HepG2 (cell line): ENCODE measurements around the gene FBXO39. TPM values are rescaled to one million over a fixed set of nuclear protein-coding genes. Genes with fewer than 3 reads are reported as not detected.

Experiments used
- ATAC-seq: fragments of 200-7000 bp; cut with Tn5 transposase; 3 replicates; pipeline ENCODE4 v1.9.1; 2020; ENCODE audit warnings: mild to moderate bottlenecking, moderate library complexity
- BruUV-seq: library from RNA; stranded (reverse); fragments of 400-500 nt; replicated peaks from 2 replicates; lab custom pipeline; 2021; lab: Mats Ljungman, UMichigan
- CTCF ChIA-PET: fragments of 300-600 bp; formaldehyde crosslinking; extraction: SDS; loops from one replicate; lab custom pipeline; 2021; ENCODE audit warnings: low total read pairs, inconsistent platforms, low intra/inter-chr PET ratio; lab: Yijun Ruan, JAX
- POLR2A ChIA-PET: fragments of 350-600 bp; sonication (Branson Sonifier 250); formaldehyde crosslinking; loops from one replicate; lab custom pipeline; 2020; ENCODE audit warnings: antibody characterized with exemption, inconsistent platforms; lab: Yijun Ruan, JAX
- DNase-seq: peaks from one replicate; pipeline ENCODE4 v3.0.0-alpha.2; 2015; ENCODE audit warnings: low spot score
- FAIRE-seq: peaks from 3 replicates; lab custom pipeline; 2011; peaks lifted over from hg19 to GRCh38; lab: Jason Lieb, UNC
- H2AFZ ChIP-seq: one replicate; pipeline ENCODE4 v1.6.1; 2011; ENCODE audit warnings: low read length, inconsistent platforms
- H3K27ac ChIP-seq: fragments of 300-600 bp; 3 replicates; pipeline ENCODE4 v1.8.0; 2011; ENCODE audit warnings: mixed run types, mild to moderate bottlenecking, mixed read lengths, low read length, inconsistent platforms; ENCODE audit not compliant: insufficient read depth; ENCODE audit errors: extremely low read length
- H3K27me3 ChIP-seq, 2 experiments: fragments of 200-600 bp in 1 of 2; 2 replicates in 1 of 2; 3 replicates in 1 of 2; pipeline versions ENCODE4 v1.6.0 to v1.8.0; 2011; ENCODE audit warnings: low read length in 2 of 2, mild to moderate bottlenecking in 2 of 2, moderate library complexity in 2 of 2, inconsistent platforms in 1 of 2; ENCODE audit not compliant: insufficient read depth in 2 of 2, control insufficient read depth in 1 of 2
- H3K36me3 ChIP-seq, 2 experiments: fragments of 200-600 bp in 1 of 2; replicated peaks in 1 of 2; 2 replicates in 1 of 2; 3 replicates in 1 of 2; pipeline versions ENCODE4 v1.5.1 to v1.8.0; 2011; ENCODE audit warnings: low read length in 2 of 2, inconsistent platforms in 1 of 2; ENCODE audit not compliant: insufficient read depth in 2 of 2, control insufficient read depth in 1 of 2
- H3K4me1 ChIP-seq: 2 replicates; pipeline ENCODE4 v1.5.1; 2012; ENCODE audit warnings: low read length, inconsistent platforms; ENCODE audit not compliant: insufficient read depth
- H3K4me2 ChIP-seq: 2 replicates; pipeline ENCODE4 v1.6.0; 2011; ENCODE audit warnings: low read depth, low read length, inconsistent platforms
- H3K4me3 ChIP-seq, 3 experiments: fragments of 200-600 bp in 1 of 3; sonication (generic), shearing (Covaris generic) in 1 of 3; replicated peaks in 1 of 3; 2 replicates each; pipeline ENCODE4 v1.5.1; 2011 to 2016; ENCODE audit warnings: low read length in 3 of 3, inconsistent platforms in 2 of 3, low read depth in 2 of 3, mild to moderate bottlenecking in 2 of 3, control low read depth in 1 of 3, mixed read lengths in 1 of 3; ENCODE audit not compliant: insufficient read depth in 1 of 3
- H3K79me2 ChIP-seq: one replicate; pipeline ENCODE4 v1.6.1; 2011; ENCODE audit warnings: low read length, inconsistent platforms; ENCODE audit not compliant: insufficient read depth
- H3K9ac ChIP-seq: 2 replicates; pipeline ENCODE4 v1.6.0; 2011; ENCODE audit warnings: mild to moderate bottlenecking, low read depth, low read length, inconsistent platforms; ENCODE audit not compliant: insufficient read depth
- H3K9me3 ChIP-seq: 2 replicates; pipeline ENCODE4 v1.5.1; 2012; ENCODE audit warnings: mild to moderate bottlenecking, low read length
- H4K20me1 ChIP-seq: 2 replicates; pipeline ENCODE4 v1.6.0; 2011; ENCODE audit warnings: inconsistent platforms, mild to moderate bottlenecking, low read length, moderate library complexity; ENCODE audit not compliant: insufficient read depth
- POLR2A ChIP-seq, 2 experiments: IDR thresholded peaks; 2 replicates each; pipeline ENCODE4 v1.6.1; 2011; ENCODE audit warnings: low read depth in 2 of 2, low read length in 2 of 2, mild to moderate bottlenecking in 1 of 2, moderate library complexity in 1 of 2; ENCODE audit not compliant: insufficient read depth in 1 of 2
- RERE ChIP-seq: IDR thresholded peaks from 2 replicates; pipeline ENCODE4 v1.6.1; 2016; ENCODE audit warnings: low read depth, missing genetic modification reagents, missing compliant biosample characterization
- SALL1 ChIP-seq: sonication (generic); formaldehyde crosslinking; IDR thresholded peaks from 2 replicates; pipeline ENCODE4 v1.8.0; 2022; ENCODE audit warnings: mild to moderate bottlenecking, missing genetic modification reagents
- SPEN ChIP-seq: sonication (generic); formaldehyde crosslinking; IDR thresholded peaks from 2 replicates; pipeline ENCODE4 v1.5.1; 2020; ENCODE audit warnings: low read depth, mild to moderate bottlenecking, missing genetic modification reagents
- UBTF ChIP-seq: sonication (generic); formaldehyde crosslinking; IDR thresholded peaks from 2 replicates; pipeline ENCODE4 v1.4.0; 2020; ENCODE audit warnings: mild to moderate bottlenecking, missing genetic modification reagents
- ZNF720 ChIP-seq: sonication (generic); formaldehyde crosslinking; IDR thresholded peaks from 2 replicates; pipeline ENCODE4 v1.4.0; 2020; ENCODE audit warnings: missing genetic modification reagents
- ZNF740 ChIP-seq: sonication (generic); formaldehyde crosslinking; IDR thresholded peaks from 2 replicates; pipeline ENCODE4 v1.4.0; 2020; ENCODE audit warnings: missing genetic modification reagents
- ZNF761 ChIP-seq: sonication (generic); formaldehyde crosslinking; conservative IDR thresholded peaks from 2 replicates; pipeline ENCODE4 v1.4.0; 2020; ENCODE audit warnings: mild to moderate bottlenecking, missing genetic modification reagents
- WGBS: methylation state at CpG from one replicate; pipeline ENCODE4 v1.1.6; 2017; ENCODE audit warnings: low lambda C conversion rate; 5-methylcytosine and 5-hydroxymethylcytosine counted together
- in situ Hi-C: cut with HindIII; loops from 2 replicates; pipeline ENCODE4 v1.10.0; 2017; ENCODE audit warnings: low pct_unique_long_range_greater_than_20kb; ENCODE audit not compliant: extremely low pct_ligation_motif_present
- intact Hi-C: fragments of 100-400 bp; cut with micrococcal nuclease; formaldehyde crosslinking; loops from one replicate; pipeline ENCODE4 v1.10.0; 2022; ENCODE audit not compliant: unreplicated experiment
- polyA plus RNA-seq, 8 experiments: library from polyadenylated mRNA; depleted of rRNA in 3 of 8; stranded (reverse) in 7 of 8; unstranded in 1 of 8; fragments of >200 nt; fragmentation: Illumina TruSeq in 4 of 8; extraction: Trizol in 4 of 8; gene quantifications; 2 replicates each; pipeline versions ENCODE4 v1.2.1 to v1.2.3, GENCODE V29; 2011 to 2016; ENCODE audit warnings: low read depth in 4 of 8, missing spikeins in 1 of 8, mixed read lengths in 1 of 8; ENCODE audit not compliant: insufficient read depth in 1 of 8
- total RNA-seq, 5 experiments: library from RNA; depleted of rRNA; stranded (reverse); fragments of >200 nt; fragmentation: Illumina TruSeq; extraction: Trizol; gene quantifications; 2 replicates each; pipeline ENCODE4 v1.2.3, GENCODE V29; 2016; ENCODE audit warnings: low read depth in 1 of 5

The FBXO39 gene
- total and polyA plus RNA-seq, 2 of the 13 experiments (the other 11 are each of a cell fraction or from before 2014, with no cell fraction given): 0.09 TPM; not detected in 1

- TF ChIP-seq ZNF761 (CRISPR knock-in tag) (no peak), UBTF (CRISPR knock-in tag) (peak; percentile 8; the same call in 1 of the 2 replicates)
- ChIA-PET POLR2A (interaction anchor here (0.8 to 1.6 kb wide), 6 partner anchors 9 to 281 kb away, joined by 3 to 6 read pairs (median 3); partner anchors contain the start of genes SLC13A5 and SLC16A13), CTCF (no interaction called here)
- H2AFZ ChIP-seq: peak overlapping the region; percentile 65
- H4K20me1 ChIP-seq: no peaks in the 10 kb centered on the region
- WGBS: 59% methylated on average over 5 of the region's 5 CpGs
- peaks cover 48% of the 10 kb centered on the region for H3K4me1 ChIP-seq
- no peaks in the 10 kb centered on the region for H3K27me3 ChIP-seq
- BruUV-seq: no TSS peak
- H3K9ac ChIP-seq: peak overlapping the region; percentile 61
- intact Hi-C loops: no loop called here
- peak overlapping the region; percentile 38 to 60 (median 59); a peak in 5 of 6 replicates for H3K4me3 ChIP-seq
- no peaks in the 10 kb centered on the region for H3K9me3 ChIP-seq
- no peak overlapping the region for H3K27ac ChIP-seq
- H3K79me2 ChIP-seq: no peaks in the 10 kb centered on the region
- FAIRE-seq (no peak), DNase-seq (no peak), ATAC-seq (no peak)
- in situ Hi-C loops: no loop called here
- peak overlapping the region; percentile 76 for H3K4me2 ChIP-seq
- H3K36me3 ChIP-seq: no peaks in the 10 kb centered on the region
Observed at GRCh38 chr17:6755281-6755680, 20.7 kb upstream of the FBXO39 start.

- Histone ChIP-seq H3K79me2 (no peaks in the 10 kb centered on the region), H2AFZ (peak within 1 kb of the TSS; percentile 65), H3K9me3 (no peaks in the 10 kb centered on the region), H3K4me1 (peaks cover 48% of the 10 kb centered on the region), H3K4me3 (peak within 1 kb of the TSS; percentile 38 to 60 (median 59); a peak in 5 of 6 replicates), H3K4me2 (peak within 1 kb of the TSS; percentile 76), H3K27ac (no peak within 1 kb of the TSS), H4K20me1 (no peaks in the 10 kb centered on the region), H3K36me3 (no peaks in the 10 kb centered on the region), H3K27me3 (no peaks in the 10 kb centered on the region), H3K9ac (peak within 1 kb of the TSS; percentile 61)
- ATAC-seq (peak; percentile 51), FAIRE-seq (no peak), DNase-seq (no peak)
- POLR2A ChIA-PET: interaction anchor here (0.8 to 1.6 kb wide), 6 partner anchors 9 to 280 kb away, joined by 3 to 6 read pairs (median 3); partner anchors contain the start of genes SLC13A5 and SLC16A13
- in situ Hi-C loops: no loop called here
- no TSS peak for BruUV-seq
- intact Hi-C loops: no loop called here
- CTCF ChIA-PET: no interaction called here
- WGBS: 28% methylated on average over 12 of the region's 14 CpGs
- TF ChIP-seq SPEN (CRISPR knock-in tag): 0 out of 2 replicates have a peak, but pooled peaks have one; percentile 18
- no peak for TF ChIP-seq ZNF720
- TF ChIP-seq ZNF740 (CRISPR knock-in tag): no peak
- peak; percentile 31; the same call in 1 of the 2 replicates for TF ChIP-seq SALL1 (CRISPR knock-in tag)
- TF ChIP-seq POLR2A (IDR thresholded peaks at IDR 0.05; ENCODE audit: insufficient read depth in 1 of 2, low read depth in 2 of 2, low read length in 2 of 2): no peak
- no peak for TF ChIP-seq RERE (CRISPR knock-in tag)
Observed at GRCh38 chr17:6755731-6756184, 20.3 kb upstream of the FBXO39 start, which contains the start of gene XAF1. XAF1 (plus strand) TSS chr17:6756046; CDS start chr17:6756079, 33 bp downstream.
